Heart left ventricle (tissue), 16 donors: ENCODE measurements around the gene MARK4. TPM values are rescaled to one million over a fixed set of nuclear protein-coding genes. Genes with fewer than 3 reads are reported as not detected.

Experiments
- ATAC-seq, 4 donors: fragments of 200-7000 bp; cut with Tn5 transposase; one replicate each; pipeline ENCODE4 v1.9.1; 2020 to 2022; ENCODE audit warnings: moderate library complexity in 4 of 4, mild to moderate bottlenecking in 3 of 4, moderate number of reproducible peaks in 1 of 4
- DNase-seq, 5 donors: peaks; one replicate each; pipeline ENCODE4 v3.0.0-alpha.2; 2020
- H3K27ac ChIP-seq, 12 donors: fragments of 200-600 bp; sonication (generic) in 4 of 12; one replicate each; pipeline versions ENCODE4 v1.5.0 to v1.8.0; 2016 to 2022; ENCODE audit warnings: mild to moderate bottlenecking in 2 of 12
- H3K27me3 ChIP-seq, 9 donors: fragments of 200-600 bp; sonication (generic) in 2 of 9; one replicate each; pipeline versions ENCODE4 v1.5.1 to v1.8.0; 2016 to 2022; ENCODE audit warnings: mild to moderate bottlenecking in 3 of 9
- H3K36me3 ChIP-seq, 9 donors: fragments of 200-600 bp; sonication (generic) in 2 of 9; one replicate each; pipeline versions ENCODE4 v1.5.0 to v1.8.0; 2018 to 2022; ENCODE audit warnings: mild to moderate bottlenecking in 2 of 9
- H3K4me1 ChIP-seq, 12 donors: fragments of 200-600 bp; sonication (generic) in 4 of 12; one replicate each; pipeline versions ENCODE4 v1.5.0 to v1.8.0; 2016 to 2022; ENCODE audit warnings: mild to moderate bottlenecking in 3 of 12
- H3K4me3 ChIP-seq, 12 donors: fragments of 200-600 bp; sonication (generic) in 4 of 12; one replicate each; pipeline versions ENCODE4 v1.5.0 to v1.8.0; 2017 to 2022; ENCODE audit warnings: mild to moderate bottlenecking in 9 of 12, moderate library complexity in 4 of 12
- H3K9me3 ChIP-seq, 12 donors: fragments of 200-600 bp; sonication (generic) in 4 of 12; one replicate each; pipeline versions ENCODE4 v1.5.0 to v1.8.0; 2016 to 2022; ENCODE audit warnings: mild to moderate bottlenecking in 1 of 12
- CTCF ChIP-seq, 12 donors: fragments of 200-600 bp; sonication (generic) in 4 of 12; IDR thresholded peaks; one replicate each; pipeline versions ENCODE4 v1.5.0 to v1.8.0; 2018 to 2022; ENCODE audit warnings: antibody characterized with exemption in 12 of 12, mild to moderate bottlenecking in 5 of 12
- POLR2A ChIP-seq, 2 donors: fragments of 450-650 bp; IDR thresholded peaks; one replicate each; pipeline ENCODE4 v1.6.1; 2017; ENCODE audit warnings: antibody characterized with exemption in 2 of 2, mild to moderate bottlenecking in 2 of 2, moderate library complexity in 2 of 2
- WGBS, 4 donors: extraction: QIAGEN DNeasy Blood & Tissue Kit in 2 of 4; methylation state at CpG; one replicate each; pipeline versions ENCODE4 v1.1.5 to v1.1.7; 2013 to 2018; 5-methylcytosine and 5-hydroxymethylcytosine counted together
- intact Hi-C, 10 donors: fragments of 100-400 bp; cut with DNase I; formaldehyde crosslinking; loops; one replicate each; pipeline versions ENCODE4 v1.11.1 to v1.14.2; 2022
- long read RNA-seq, 3 donors: library from polyadenylated mRNA; unstranded; transcript quantifications; one replicate each; pipeline ENCODE4 v2.0.0, GENCODE V29; 2020 to 2021
- polyA plus RNA-seq, 2 donors: library from polyadenylated mRNA; stranded (reverse); fragments of 200-250 nt; gene quantifications; one replicate each; pipeline ENCODE4 v1.2.3, GENCODE V29; 2013
- total RNA-seq, 9 donors: library from RNA; depleted of rRNA in 2 of 9; stranded (reverse); fragments of >200 nt in 2 of 9; fragmentation: NEBNext Ultra II Directional in 3 of 9; extraction: Animal tissue kit (Norgen Biotek cat#: 25700) in 3 of 9; gene quantifications; one replicate each; pipeline versions ENCODE4 v1.1.0 to v1.2.4, GENCODE V29; 2016 to 2023
- donor health status: ischemic (EF 13 %, LVEDD 7.1; RV severe dilation, severe dysfunction).
- donor health status: healthy with polysubstance abuse.
- donor health status: DM: no; HTN: yes; CAD: no.
- donor health status: DM: no; HTN: no; CAD: no.
- donor health status: ischemic (EF 25% LVEDD 6.9; RV normal size, moderate dysfunction).
- donor health status: ischemic (EF 25% LVEDD 5.7; RV mildly dilated, moderate dysfunction).
- donor health status: healthy.
- donor health status: DM: yes; HTN: yes; CAD: no.
- donor health status: ischemic (EF 35%, LVEDD 5.7; RV mildly dilated, moderate dysfunction).
- donor health status: nonischemic (EF 11% LVEDD 7.7; RV severe dilation, severe dysfunction).
- donor health status: DM: yes; HTN: yes; CAD: no.
- donor health status: PGD.
- donor health status: ischemic (EF 29% LVEDD 5.4; RV normal size, mild dysfunction).
- donor health status: nonischemic (EF 23%, LVEDD 6.1; RV moderate dilation, normal function).

The MARK4 gene
- total RNA-seq (10 to 100 TPM; 25.5 to 46.9 (median 32.8) TPM), polyA plus RNA-seq (10 to 100 TPM; 18.0 to 28.5 TPM)
- long read RNA-seq, donor 1, partial matches to known transcripts, result 9 of 10 reads
- long read RNA-seq, donor 1, other reads (novel, unspliced or antisense), result 1 of 10 reads
- long read RNA-seq, donor 2, partial matches to known transcripts, result 19 of 19 reads
- long read RNA-seq, donor 2, other reads (novel, unspliced or antisense), result 0 of 19 reads
- long read RNA-seq, donor 3, partial matches to known transcripts, result 18 of 19 reads
- long read RNA-seq, donor 3, other reads (novel, unspliced or antisense), result 0 of 19 reads

- Histone ChIP-seq H3K27ac (peak within 1 kb of the TSS in 11 of 12 donors; percentile 48 to 86 (median 69)), H3K4me1 (peaks cover 0 to 50% (median 30%) of the 10 kb centered on the region in 12 donors), H3K27me3 (no peaks in the 10 kb centered on the region), H3K9me3 (no peaks in the 10 kb centered on the region), H3K36me3 (peaks cover 0 to 4% (median 0%) of the 10 kb centered on the region in 9 donors), H3K4me3 (peak within 1 kb of the TSS; percentile 74 to 99 (median 88))
- ATAC-seq (peak in 3 of 4 donors; percentile 48 to 81 (median 76)), DNase-seq (peak; percentile 62 to 78 (median 65))
- WGBS, 4 donors, result 0 to 2% (median 1%) methylated on average over 25 to 58 of the region's 58 CpGs
- TF ChIP-seq POLR2A (IDR thresholded peaks at IDR 0.05), result peak in 1 of 2 donors; percentile 43
- TF ChIP-seq CTCF (IDR thresholded peaks at IDR 0.05), result no peak
- intact Hi-C loops, result loop anchor here in 7 of 10 donors (5.0 kb wide), 4 partner anchors 71 to 159 kb away; partner anchors contain the start of genes CKM (in 1 of the 7) and PPP1R37 (in 1 of the 7)
Measured at GRCh38 chr19:45250832-45251451, at the start of gene MARK4. Gene MARK4, plus strand, starts transcription at chr19:45251271. Its CDS starts 318 bp downstream, at chr19:45251589.

- no peak for TF ChIP-seq POLR2A (IDR thresholded peaks at IDR 0.05)
- TF ChIP-seq CTCF (IDR thresholded peaks at IDR 0.05), result no peak
- DNase-seq, result no peak
- 76 to 92% (median 80%) methylated on average over 5 to 6 of the region's 6 CpGs for WGBS, 4 donors
- Histone ChIP-seq H3K9me3 (no peaks in the 10 kb centered on the region), H3K27me3 (no peaks in the 10 kb centered on the region), H3K4me1 (no peaks in the 10 kb centered on the region), H3K36me3 (no peaks in the 10 kb centered on the region), H3K27ac (no peak overlapping the region), H3K4me3 (no peak overlapping the region)
- ATAC-seq, result no peak
- intact Hi-C loops, result loop anchor here in 7 of 10 donors (5.0 kb wide), 2 partner anchors 45 to 135 kb away; partner anchors contain the start of gene EXOC3L2 (in 6 of the 7)
Measured at GRCh38 chr19:45202637-45203036, 48.4 kb upstream of the MARK4 start.

- Histone ChIP-seq H3K9me3 (no peaks in the 10 kb centered on the region), H3K36me3 (no peaks in the 10 kb centered on the region), H3K27me3 (peaks cover 0 to 2% (median 0%) of the 10 kb centered on the region in 9 donors), H3K27ac (no peak overlapping the region), H3K4me3 (no peak overlapping the region), H3K4me1 (peaks cover 0 to 8% (median 0%) of the 10 kb centered on the region in 12 donors)
- ATAC-seq (no peak), DNase-seq (no peak)
- intact Hi-C loops, result no loop called here
- no peak for TF ChIP-seq CTCF (IDR thresholded peaks at IDR 0.05)
- TF ChIP-seq POLR2A (IDR thresholded peaks at IDR 0.05), result no peak
- WGBS, 4 donors, result 85 to 86% (median 85%) methylated on average over 12 of the region's 12 CpGs
Measured at GRCh38 chr19:45205810-45206209, 45.3 kb upstream of the MARK4 start.

DNA sequence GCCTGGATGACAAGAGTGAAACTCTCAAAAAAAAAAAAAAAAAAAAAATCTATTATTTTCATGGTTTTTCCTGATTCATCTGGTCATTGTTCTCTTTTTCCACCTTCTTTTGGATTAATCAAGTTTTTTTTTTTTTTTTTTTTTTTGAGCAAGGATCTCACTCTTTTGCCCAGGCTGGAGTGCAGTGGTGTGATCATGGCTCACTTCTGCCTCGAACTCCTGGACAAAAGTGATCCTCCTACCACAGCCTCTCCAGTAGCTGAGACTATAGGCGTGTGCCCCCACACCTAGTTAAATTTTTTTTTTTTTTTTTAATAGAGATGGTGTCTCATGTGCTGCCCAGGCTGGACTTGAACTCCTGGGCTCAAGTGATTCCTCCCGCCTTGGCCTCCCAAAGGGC lies 44.7 kb upstream of the MARK4 start:
- H3K27me3 ChIP-seq, result peaks cover 0 to 5% (median 0%) of the 10 kb centered on the region in 9 donors
- DNase-seq, result no peak
- no peak for ATAC-seq
- H3K4me1 ChIP-seq, result peaks cover 0 to 9% (median 0%) of the 10 kb centered on the region in 12 donors
- H3K27ac ChIP-seq, result no peak overlapping the region
- 87 to 95% (median 90%) methylated on average over 3 of the region's 3 CpGs for WGBS, 4 donors
- H3K4me3 ChIP-seq, result no peak overlapping the region
- no peak for TF ChIP-seq POLR2A (IDR thresholded peaks at IDR 0.05)
- no peak for TF ChIP-seq CTCF (IDR thresholded peaks at IDR 0.05)
- intact Hi-C loops, result no loop called here
- H3K9me3 ChIP-seq, result no peaks in the 10 kb centered on the region
- no peaks in the 10 kb centered on the region for H3K36me3 ChIP-seq
